ENCODE measurements around the gene TSPAN31. TPM values are rescaled to one million over a fixed set of nuclear protein-coding genes. Genes with fewer than 3 reads are reported as not detected.

The TSPAN31 gene
- total RNA-seq, 4 donors from 2014 or later, result 47.0 to 75.8 (median 53.2) TPM

DNA sequence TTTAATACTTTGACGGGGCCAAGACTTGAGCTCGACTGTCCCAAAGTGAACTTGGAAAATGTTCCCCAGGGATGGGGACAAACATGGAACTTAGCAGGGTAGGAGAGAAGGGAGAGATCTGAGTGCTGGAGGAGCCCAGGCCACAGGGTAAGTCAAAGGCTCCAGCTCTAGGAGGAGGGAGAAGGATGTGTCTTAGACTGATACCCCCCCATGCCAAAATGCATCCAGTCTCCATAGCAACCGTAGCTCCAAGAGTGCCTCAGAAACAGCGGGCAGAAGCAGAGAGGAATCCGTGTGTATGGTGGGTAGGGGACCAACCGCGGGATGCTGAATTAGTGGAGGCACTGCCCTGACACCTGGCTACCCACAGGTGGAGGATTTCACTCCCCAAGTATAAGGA lies 5.5 kb upstream of the TSPAN31 start:
- Histone ChIP-seq H3K4me3 (peak overlapping the region in 1 of 2 donors; percentile 50), H3K4me1 (peaks cover 4 to 45% (median 31%) of the 10 kb centered on the region in 3 donors), H3K27me3 (peaks cover 77% of the 10 kb centered on the region), H3K27ac (no peak overlapping the region), H3K36me3 (no peaks in the 10 kb centered on the region), H3K9me3 (no peaks in the 10 kb centered on the region)
- TF ChIP-seq EP300 (IDR thresholded peaks at IDR 0.05), result no peak
- TF ChIP-seq POLR2A (IDR thresholded peaks at IDR 0.05), result no peak
- TF ChIP-seq POLR2AphosphoS5 (IDR thresholded peaks at IDR 0.05), result no peak
- TF ChIP-seq, protein P1, sequence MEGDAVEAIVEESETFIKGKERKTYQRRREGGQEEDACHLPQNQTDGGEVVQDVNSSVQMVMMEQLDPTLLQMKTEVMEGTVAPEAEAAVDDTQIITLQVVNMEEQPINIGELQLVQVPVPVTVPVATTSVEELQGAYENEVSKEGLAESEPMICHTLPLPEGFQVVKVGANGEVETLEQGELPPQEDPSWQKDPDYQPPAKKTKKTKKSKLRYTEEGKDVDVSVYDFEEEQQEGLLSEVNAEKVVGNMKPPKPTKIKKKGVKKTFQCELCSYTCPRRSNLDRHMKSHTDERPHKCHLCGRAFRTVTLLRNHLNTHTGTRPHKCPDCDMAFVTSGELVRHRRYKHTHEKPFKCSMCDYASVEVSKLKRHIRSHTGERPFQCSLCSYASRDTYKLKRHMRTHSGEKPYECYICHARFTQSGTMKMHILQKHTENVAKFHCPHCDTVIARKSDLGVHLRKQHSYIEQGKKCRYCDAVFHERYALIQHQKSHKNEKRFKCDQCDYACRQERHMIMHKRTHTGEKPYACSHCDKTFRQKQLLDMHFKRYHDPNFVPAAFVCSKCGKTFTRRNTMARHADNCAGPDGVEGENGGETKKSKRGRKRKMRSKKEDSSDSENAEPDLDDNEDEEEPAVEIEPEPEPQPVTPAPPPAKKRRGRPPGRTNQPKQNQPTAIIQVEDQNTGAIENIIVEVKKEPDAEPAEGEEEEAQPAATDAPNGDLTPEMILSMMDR (IDR thresholded peaks at IDR 0.05), result no peak
- ATAC-seq, result no peak
- WGBS, 2 donors (ENCODE audit: low coverage in 1 of 2), result 0 to 16% methylated on average over 1 to 7 of the region's 7 CpGs

DNA sequence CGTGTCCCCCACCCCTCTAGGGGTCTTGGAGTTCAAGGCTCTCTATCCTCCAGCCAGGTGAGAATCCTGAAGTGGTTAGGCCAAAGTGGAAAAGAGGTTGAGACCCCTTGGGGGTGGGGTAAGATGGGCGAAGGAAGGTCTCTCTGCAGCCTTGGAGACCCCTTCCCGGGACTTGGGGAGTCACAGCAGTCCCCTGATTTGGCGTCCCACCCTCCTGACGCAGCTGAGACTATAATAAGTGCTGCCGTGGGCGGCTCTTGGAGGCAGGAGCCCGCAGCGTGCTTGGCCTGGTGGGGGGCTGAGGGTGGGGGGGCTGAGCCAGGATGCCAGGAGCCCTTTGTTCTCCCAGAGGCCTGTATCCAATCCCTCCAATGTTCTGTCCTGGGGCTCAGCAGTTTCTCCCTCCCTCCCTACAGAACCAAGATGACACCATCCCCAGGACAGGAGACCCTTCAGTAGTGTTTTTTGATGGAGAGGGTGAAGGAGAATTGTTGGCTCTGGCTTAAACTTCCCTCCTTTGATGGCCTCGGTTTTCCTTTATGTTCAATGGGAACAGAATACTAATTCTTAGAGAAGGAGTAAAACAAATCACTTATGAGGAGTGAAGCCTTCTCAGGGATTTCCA lies 4.8 kb upstream of the TSPAN31 start:
- no peaks in the 10 kb centered on the region for H3K36me3 ChIP-seq
- no peak overlapping the region for H3K27ac ChIP-seq
- H3K27me3 ChIP-seq, result peaks cover 72% of the 10 kb centered on the region
- H3K4me3 ChIP-seq, result no peak overlapping the region
- 40 to 43% methylated on average over 1 of the region's 10 CpGs for WGBS, 2 donors (ENCODE audit: low coverage in 1 of 2)
- peaks cover 4 to 47% (median 31%) of the 10 kb centered on the region in 3 donors for H3K4me1 ChIP-seq
- ATAC-seq, result no peak
- no peaks in the 10 kb centered on the region for H3K9me3 ChIP-seq
- TF ChIP-seq, protein P1 (IDR thresholded peaks at IDR 0.05), result no peak
- TF ChIP-seq EP300 (IDR thresholded peaks at IDR 0.05) (no peak), POLR2AphosphoS5 (IDR thresholded peaks at IDR 0.05) (no peak), POLR2A (IDR thresholded peaks at IDR 0.05) (no peak)

DNA sequence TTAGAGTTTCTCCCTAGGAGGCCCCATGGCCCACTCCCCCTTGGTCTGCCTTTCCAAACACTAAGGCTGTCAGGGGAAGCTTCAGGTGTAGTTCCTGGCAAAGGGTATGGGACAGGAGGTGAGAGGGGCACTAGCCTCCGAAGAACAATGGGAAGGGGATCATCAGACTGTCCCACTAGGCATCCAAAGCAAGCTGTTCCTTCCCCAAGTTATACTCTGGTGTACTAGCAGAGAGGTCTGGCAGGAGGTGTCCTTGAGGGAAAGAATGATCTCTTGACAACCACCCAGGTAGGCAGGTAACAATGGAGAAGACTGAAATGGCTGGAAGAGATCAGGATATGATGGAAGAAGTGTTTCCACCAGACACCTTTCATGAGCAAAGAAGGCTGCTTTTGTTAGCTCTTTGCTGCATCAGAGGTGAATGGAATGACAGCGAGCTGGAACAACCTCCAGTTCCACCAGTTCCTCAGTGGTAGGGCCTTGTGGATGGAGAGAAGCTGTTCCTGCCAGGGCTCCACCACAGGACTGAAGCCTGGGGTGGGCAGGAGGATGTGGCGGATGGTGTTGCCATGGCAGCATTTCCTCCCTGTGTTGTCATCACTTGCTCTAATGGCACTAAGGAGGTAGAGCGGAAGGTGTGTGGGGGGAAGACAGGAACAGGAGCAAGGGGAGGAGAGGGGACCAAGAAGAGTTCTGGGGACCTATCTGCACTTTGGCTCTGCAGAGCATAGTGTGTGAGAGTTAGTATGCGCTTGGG lies 4.0 kb upstream of the TSPAN31 start:
- peaks cover 4 to 47% (median 31%) of the 10 kb centered on the region in 3 donors for H3K4me1 ChIP-seq
- TF ChIP-seq POLR2AphosphoS5 (IDR thresholded peaks at IDR 0.05), result no peak
- TF ChIP-seq POLR2A (IDR thresholded peaks at IDR 0.05), result no peak
- TF ChIP-seq EP300 (IDR thresholded peaks at IDR 0.05), result no peak
- TF ChIP-seq, protein P1 (IDR thresholded peaks at IDR 0.05), result no peak
- H3K27me3 ChIP-seq, result peaks cover 64% of the 10 kb centered on the region
- H3K4me3 ChIP-seq, result peak overlapping the region in 1 of 2 donors; percentile 33
- no peaks in the 10 kb centered on the region for H3K36me3 ChIP-seq
- H3K9me3 ChIP-seq, result no peaks in the 10 kb centered on the region
- 20 to 30% methylated on average over 1 to 4 of the region's 5 CpGs for WGBS, 2 donors (ENCODE audit: low coverage in 1 of 2)
- no peak for ATAC-seq
- H3K27ac ChIP-seq, result no peak overlapping the region

DNA sequence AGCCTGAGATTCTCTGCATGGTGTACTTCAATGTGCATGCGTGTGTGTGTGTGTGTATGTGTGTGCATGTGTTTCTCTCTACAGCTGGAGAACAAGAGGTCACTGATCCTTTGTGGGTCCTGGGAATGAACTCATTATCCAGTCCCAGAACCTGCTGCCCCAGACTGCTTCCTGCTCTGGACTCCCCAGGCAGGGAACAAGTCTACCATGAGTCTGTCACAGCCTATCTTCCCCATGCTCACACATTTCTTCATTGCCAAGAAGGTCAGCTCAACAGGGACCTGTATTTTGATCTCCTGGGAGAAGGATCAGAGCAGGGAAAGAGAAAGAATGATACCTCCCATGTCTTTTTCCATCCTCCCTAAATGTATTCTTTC lies 3.4 kb upstream of the TSPAN31 start:
- TF ChIP-seq POLR2AphosphoS5 (IDR thresholded peaks at IDR 0.05), result no peak
- TF ChIP-seq POLR2A (IDR thresholded peaks at IDR 0.05), result no peak
- TF ChIP-seq, protein P1 (IDR thresholded peaks at IDR 0.05), result no peak
- no peak for TF ChIP-seq EP300 (IDR thresholded peaks at IDR 0.05)
- H3K4me1 ChIP-seq, result peaks cover 4 to 47% (median 31%) of the 10 kb centered on the region in 3 donors
- H3K9me3 ChIP-seq, result no peaks in the 10 kb centered on the region
- H3K27ac ChIP-seq, result no peak overlapping the region
- peaks cover 58% of the 10 kb centered on the region for H3K27me3 ChIP-seq
- whole genome bisulfite sequencing, 2 donors (ENCODE audit: low coverage in 1 of 2), result 60% methylated on average over 1 of the region's 1 CpG; no CpG with 5 or more reads in 1 of the 2 donors
- H3K4me3 ChIP-seq, result peak overlapping the region in 1 of 2 donors; percentile 33
- ATAC-seq, result no peak
- no peaks in the 10 kb centered on the region for H3K36me3 ChIP-seq

Measured in gastroesophageal sphincter (tissue), 4 donors.